ENCODE measurements around the gene NKD2.

DNA sequence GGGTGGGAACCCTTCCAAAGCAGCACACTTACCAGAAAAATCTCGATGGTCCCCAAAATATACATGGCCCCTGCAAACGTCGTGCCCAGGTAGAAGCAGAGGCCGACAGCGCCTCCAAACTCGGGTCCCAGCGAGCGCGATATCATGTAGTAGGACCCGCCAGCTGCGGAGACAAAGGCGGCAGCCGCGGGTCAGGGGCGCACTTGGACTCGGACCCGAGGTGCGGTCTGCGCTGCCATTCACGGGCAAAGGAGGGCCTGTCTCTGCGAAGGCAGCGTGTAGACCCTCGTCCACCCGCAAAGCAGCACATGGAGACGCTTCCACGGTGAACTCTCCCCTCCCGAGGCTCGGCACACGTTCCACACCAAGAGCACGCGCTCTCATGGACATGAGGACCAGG is 78.3 kb downstream of the NKD2 start:
- TF ChIP-seq, protein P1, sequence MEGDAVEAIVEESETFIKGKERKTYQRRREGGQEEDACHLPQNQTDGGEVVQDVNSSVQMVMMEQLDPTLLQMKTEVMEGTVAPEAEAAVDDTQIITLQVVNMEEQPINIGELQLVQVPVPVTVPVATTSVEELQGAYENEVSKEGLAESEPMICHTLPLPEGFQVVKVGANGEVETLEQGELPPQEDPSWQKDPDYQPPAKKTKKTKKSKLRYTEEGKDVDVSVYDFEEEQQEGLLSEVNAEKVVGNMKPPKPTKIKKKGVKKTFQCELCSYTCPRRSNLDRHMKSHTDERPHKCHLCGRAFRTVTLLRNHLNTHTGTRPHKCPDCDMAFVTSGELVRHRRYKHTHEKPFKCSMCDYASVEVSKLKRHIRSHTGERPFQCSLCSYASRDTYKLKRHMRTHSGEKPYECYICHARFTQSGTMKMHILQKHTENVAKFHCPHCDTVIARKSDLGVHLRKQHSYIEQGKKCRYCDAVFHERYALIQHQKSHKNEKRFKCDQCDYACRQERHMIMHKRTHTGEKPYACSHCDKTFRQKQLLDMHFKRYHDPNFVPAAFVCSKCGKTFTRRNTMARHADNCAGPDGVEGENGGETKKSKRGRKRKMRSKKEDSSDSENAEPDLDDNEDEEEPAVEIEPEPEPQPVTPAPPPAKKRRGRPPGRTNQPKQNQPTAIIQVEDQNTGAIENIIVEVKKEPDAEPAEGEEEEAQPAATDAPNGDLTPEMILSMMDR (IDR thresholded peaks at IDR 0.05) = no peak
- TF ChIP-seq ZFX (IDR thresholded peaks at IDR 0.05; ENCODE audit: borderline replicate concordance) = no peak
